NCI-H2081 (cell line): ENCODE results near the gene PLPPR2.
"Not testable (repeated sequence)": the region's sequence is repeated elsewhere in the genome, so short reads cannot be mapped to it uniquely, and the experiment has no call there.

Experiments
- DNase-seq, 2 experiments: peaks; one replicate each; lab custom pipeline; 2025; lab: John Stamatoyannopoulos, UW

PLPPR2 gene

DNA sequence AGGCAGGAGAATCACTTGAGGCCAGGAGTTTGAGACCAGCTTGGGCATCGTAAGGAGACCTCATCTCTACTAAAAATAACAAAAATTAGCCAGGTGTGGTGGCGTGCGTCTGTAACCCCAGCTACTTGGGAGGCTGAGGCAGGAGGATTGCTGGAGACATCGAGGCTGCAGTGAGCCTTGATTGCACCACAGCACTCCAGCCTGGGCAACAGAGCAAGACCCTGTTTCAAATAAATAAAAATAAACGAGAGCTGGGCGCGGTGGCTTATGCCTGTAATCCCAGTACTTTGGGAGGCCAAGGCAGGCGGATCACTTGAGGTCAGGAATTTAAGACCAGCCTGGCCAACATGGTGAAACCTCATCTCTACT, 15.1 kb upstream of the PLPPR2 start:
- DNase-seq = not testable (repeated sequence)

DNA sequence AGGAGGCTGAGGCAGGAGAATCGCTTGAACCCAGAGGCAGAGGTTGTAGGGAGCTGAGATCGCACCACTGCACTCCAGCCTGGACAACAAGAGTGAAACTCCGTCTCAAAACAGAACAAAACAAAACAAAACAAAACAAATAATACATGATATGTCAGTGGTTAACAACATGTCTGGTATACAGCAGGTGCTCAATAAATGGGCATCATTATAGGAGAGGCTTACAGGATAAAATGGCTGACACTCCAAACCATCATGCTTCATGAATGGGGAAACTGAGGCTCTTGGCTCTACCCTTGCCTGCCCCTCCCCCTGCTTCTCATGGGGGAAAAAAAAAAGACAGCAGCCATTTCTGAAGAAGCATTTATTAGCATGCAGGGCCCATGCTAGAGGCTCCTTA, 12.8 kb upstream of the PLPPR2 start:
- no peak for DNase-seq

DNA sequence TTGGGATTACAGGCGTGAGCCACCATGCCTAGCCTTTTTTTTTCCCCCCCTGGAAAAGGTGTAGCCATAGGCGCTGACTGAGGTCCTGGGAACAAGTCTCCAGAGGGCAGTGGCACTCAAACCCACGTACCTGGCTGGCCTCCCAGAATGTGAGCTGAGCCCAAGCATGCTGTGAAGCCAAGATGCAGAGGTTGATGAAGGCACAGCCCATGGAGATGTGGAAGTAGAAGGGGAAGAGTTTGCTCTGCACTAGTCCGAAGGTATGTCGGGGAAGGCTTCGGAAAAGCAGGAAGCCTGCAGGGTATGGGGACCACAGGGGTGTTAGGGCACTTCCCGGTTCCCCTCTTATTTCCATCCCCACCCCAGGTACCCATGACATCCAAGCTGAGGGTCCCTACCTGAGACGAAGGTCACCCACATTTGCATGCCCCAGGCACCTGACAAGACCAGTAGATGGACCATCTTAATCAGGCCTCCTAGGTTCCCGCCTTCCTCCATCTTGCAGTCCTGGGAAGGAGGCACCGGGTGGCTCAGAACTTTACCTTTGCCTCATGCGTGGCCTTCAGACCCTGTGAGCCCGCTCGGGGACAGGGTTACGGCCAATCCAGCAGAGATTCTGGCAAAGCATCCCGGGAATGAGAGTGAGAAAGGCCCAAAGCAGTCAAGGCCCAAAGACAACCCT, 10.0 kb upstream of the PLPPR2 start:
- no peak for DNase-seq

DNA sequence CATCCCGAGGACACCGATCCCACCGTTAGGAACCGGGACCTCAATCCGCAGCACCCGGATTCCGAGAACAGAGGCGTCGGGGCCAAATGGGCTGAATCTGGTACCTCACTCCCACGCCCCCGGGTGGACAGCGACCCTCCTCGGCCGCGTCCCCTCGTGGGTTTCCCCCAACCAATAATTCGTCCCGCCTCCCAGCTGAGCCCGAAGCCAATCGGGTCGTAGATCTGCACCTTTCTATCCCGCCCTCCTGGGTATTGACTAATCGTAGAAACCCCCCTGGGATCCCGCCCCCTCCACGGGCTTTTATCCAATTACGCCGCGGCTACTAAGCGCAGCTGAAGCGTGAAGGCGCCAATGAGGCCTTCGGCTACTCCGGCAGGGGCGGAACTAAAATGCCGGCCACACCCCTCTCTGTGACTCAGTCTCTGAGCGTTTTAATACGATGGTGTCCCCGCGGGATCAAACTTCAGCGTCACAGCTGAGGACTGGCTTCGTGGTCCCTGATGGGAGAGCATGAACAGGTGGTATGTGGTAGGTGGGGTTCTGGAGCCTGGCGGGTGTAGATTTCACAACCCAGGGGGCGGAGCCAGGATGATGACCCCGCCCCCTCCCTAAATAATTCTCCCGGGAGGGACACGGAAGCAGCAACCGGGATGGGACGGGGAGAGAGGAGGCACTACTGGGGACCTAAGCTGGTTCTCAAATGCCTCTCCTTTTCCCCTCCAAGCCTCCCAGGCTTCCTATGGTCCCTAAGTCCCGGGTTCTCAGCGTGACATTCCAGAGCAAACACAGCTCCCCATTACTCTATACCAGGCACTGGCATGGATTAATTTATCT, 8.9 kb upstream of the PLPPR2 start, which contains the start of the genes CCDC159 and TMEM205:
TSS of gene CCDC159 (plus strand) at position 416 of the 837 bp plus-strand sequence. CDS start at position 504, 88 bp downstream.
TSS of gene TMEM205 (minus strand) at position 165 of the 837 bp plus-strand sequence. CDS start 649 bp downstream, outside the sequence.
- DNase-seq = peak; percentile 98

DNA sequence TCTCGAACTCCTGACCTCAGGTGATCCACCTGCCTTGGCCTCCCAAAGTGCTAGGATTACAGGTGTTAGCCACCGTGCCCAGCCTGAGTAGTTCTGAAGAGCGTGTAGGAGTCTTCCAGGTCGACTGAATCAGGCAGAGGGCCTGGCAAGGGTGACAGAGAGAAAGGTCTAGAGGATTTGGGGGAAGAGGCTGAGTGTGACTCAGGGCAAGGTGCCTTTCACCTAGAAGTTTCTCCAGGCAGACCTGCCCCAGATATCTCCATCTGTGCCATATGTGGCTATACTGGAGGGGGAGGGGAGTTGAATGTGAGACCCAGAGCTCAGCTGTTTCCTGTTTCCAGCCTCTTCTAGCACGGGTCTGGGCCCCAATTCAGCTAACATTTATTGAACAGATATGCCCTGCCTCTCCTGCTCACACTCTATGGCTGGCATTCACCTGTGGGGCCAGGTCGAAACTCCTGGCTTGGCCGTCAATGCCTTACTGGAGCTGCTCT, 7.6 kb upstream of the PLPPR2 start:
- no peak for DNase-seq

DNA sequence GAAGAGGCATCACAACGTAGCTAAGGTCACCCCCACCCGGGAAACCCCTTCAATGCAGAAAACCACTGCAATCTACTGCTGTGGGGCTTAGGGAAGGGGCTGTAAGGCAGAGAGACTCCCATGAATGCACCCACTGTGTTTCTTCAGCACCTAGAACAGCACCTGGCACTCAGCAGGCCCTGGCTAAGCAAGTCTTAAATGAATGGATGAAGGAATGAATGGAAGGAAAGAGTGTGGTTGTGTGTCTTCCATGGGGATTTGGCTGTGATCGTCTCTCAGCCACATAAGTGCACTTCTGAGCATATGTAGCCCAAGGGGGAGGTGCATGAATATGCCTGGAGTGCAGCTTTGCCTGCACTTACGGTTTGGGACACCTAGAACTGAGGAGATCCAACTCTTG, 6.1 kb upstream of the PLPPR2 start:
- DNase-seq = no peak

DNA sequence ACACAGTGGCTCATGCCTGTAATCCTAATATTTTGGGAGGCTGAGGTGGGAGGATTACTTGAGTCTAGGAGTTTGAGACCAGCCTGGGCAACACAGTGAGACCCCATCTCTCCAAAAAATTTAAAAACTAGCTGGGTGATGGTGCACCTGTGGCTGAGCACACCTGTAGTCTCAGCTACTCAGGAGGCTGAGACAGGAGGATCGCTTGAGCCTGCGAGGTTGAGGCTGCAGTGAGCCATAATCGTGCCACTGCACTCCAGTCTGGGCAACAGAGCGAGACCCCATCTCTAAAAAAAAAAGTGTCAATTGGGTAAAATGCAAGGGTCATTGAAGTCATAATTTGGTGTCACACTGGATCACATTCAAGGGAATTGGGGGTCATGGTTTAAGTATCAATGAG, 1.1 kb upstream of the PLPPR2 start:
- not testable (repeated sequence) for DNase-seq

DNA sequence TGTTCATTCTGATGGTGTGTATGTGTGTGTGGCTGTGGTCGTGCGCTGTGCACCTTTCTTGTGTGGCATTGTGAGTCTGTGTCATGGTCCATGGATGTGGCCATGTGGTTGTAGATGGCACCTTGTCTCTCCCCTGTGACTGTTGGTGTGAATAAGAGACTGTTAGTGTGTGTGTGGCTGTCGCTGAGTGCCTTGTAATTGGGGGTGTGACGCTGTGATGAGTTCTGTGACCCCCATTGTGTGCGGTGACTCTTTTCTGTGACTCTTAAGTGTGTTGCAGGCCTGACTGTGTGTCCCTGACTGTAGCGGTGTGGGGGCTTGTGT, 804 bp downstream of the PLPPR2 start:
- no peak for DNase-seq

DNA sequence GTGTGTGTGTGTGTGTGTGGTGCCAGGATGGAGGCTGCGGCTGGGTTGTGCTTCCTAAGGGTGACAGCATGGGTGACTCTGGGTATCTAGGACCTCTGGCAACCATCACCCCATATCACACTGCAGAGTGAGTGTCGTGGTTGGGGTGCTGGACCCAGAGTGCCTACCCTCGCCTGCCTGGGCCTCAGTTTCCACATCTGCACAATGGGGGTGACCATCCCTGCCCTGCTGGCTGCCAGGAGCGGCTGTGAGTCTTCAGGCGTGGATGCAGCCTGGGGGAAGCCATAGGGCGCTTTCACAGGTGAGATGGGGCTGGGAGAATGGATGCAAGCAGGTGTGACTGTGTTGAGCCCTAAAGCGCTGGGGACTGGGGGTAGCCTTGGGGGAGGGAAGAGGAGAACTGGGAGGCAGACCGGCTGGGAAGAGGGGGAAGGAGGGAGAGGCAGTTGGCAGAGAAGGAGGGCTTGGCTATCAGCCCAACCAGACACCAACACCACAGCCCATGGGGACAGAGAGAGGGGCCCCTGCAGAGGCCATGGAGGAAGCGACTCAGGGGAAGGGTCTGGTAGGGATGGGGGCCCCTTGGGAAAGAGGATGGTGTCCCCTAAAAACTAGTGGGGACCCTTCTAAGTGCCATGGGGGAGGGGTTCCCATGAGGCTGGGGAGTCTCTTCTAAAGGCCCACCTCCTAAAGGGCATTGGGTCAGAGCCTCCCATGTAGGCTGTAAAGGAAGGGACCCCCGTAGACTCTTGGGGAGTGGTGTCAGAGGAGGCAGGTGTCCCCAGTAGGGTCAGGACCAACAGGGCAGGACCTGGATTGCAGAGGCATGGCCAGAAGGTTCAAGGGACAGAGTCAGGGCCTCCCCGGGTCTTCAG, 1.7 kb downstream of the PLPPR2 start:
- DNase-seq = no peak

DNA sequence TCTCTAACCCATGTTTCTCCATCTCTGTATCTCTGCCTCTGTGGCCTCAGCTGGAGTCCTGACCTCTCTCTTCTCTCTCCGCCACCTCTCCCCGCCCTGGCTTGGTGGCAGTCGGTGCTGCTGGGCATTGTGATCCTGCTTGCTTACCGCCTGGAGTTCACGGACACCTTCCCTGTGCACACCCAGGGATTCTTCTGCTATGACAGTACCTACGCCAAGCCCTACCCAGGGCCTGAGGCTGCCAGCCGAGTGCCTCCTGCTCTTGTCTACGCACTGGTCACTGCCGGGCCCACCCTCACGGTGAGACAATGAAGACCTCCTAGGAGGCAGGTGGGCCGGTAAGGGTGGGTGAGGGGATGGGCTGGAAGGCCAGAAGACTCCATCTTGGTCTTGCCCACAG, 4.2 kb downstream of the PLPPR2 start:
- DNase-seq = no peak

DNA sequence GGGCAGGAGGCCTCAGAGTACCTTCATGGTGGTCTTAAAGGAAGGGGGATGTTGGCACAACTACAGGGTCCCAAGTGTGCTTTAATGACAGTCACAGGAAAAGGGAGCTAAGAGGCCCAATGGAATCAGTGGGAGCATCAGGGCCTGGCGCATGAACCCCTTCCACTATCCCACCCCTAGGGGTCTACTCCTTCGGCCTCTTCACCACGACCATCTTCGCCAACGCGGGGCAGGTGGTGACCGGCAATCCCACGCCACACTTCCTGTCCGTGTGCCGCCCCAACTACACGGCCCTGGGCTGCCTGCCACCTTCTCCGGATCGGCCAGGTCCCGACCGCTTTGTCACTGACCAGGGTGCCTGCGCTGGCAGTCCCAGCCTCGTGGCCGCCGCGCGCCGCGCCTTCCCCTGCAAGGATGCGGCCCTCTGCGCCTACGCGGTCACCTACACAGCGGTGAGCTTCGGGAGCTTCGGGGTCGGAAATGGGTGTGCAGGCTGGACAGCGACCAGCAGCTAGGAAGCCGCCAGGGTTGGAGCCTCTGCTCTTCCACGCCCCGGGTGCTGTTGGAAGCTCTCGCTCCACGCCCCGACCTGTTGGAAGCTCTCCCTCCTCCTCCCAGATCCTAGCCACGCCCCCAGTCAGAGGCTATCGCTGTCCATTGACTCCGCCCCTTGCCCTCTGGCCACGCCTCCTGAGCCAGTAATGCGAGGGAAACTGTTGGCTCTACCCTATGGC, 6.0 kb downstream of the PLPPR2 start:
- DNase-seq = no peak

DNA sequence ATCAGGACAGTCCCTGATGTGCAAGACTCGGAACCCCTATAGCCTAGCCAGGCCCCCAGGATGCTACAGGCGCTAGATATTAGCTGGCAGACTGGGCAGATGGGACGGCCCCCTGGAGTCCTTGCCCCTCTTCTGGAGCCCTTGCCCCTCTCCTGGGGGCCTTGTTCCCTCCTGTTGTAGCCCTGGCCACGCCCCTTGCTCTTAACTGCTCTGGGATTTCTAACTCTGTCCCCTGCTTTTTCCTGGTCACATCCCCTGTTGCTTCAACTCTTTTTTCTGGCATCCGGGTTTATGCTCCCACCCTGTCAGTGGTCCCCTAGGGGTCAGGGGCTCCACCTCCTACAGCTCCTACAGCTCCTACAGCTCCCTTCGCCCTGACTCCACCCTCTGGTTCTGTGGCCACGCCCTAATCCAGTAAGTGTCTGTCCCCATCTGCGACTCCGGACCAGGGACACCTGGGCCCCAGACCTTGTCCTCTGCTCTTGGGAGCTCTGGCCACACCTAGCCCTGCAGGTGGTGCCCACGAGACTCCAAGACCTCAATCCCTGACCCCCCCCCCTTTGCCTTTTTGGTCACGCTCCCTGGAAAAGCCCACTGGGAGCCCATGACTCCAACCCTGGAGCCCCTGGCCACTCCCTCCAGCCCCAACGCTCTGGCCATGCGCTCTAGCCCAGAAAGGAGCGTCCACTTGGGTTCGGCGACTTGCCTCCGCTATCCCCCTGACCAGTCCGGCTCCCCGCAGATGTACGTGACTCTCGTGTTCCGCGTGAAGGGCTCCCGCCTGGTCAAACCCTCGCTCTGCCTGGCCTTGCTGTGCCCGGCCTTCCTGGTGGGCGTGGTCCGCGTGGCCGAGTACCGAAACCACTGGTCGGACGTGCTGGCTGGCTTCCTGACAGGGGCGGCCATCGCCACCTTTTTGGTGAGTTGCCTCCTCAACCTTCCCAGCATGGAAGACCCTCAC, 6.8 kb downstream of the PLPPR2 start:
- no peak for DNase-seq

DNA sequence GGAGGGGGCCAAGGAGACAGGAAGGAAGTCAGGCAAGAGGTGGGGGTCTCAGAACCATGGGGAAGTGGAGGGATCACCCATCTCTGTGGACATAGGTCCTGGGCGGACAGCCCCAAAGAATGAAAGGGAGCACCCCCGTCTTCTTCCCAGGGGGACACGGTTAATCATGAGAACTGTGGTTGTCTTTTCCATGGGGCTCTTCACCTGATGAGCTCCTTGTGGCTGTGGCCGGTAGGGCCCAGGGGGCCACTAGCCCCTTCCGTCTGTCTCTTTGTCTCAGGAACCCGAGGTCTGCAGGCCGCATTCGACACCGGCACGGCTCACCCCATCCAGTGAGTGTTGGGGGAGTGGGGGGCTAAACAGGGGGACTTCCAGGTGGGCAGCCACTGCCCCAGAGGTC, 8.6 kb downstream of the PLPPR2 start:
- DNase-seq = no peak

DNA sequence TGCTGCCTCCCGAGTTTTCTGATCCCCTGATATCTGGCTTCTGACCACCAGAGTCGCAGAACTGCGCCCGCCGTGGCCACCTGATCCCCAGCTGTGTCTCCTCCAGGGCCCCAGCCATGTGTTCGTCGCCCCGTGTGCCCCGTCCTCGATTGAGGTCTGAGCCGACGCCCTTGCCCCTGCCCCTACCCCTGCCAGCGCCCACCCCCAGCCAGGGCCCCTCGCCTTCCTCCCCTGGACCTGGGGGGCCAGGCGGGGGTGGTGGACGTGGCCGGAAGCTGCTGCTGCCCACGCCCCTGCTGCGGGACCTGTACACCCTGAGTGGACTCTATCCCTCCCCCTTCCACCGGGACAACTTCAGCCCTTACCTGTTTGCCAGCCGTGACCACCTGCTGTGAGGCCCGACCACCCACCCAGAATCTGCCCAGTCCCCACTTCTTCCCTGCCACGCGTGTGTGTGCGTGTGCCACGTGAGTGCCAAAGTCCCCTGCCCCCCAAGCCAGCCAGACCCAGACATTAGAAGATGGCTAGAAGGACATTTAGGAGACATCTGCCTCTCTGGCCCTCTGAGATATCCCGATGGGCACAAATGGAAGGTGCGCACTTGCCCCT, 9.2 kb downstream of the PLPPR2 start:
- DNase-seq = no peak

DNA sequence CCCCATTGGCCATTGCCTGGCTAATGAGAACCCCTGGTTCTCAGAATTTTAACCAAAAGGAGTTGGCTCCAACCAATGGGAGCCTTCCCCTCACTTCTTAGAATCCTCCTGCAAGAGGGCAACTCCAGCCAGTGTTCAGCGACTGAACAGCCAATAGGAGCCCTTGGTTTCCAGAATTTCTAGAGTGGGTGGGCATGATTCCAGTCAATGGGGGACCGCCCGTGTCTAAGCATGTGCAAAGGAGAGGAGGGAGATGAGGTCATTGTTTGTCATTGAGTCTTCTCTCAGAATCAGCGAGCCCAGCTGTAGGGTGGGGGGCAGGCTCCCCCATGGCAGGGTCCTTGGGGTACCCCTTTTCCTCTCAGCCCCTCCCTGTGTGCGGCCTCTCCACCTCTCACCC, 9.7 kb downstream of the PLPPR2 start:
- DNase-seq = no peak

DNA sequence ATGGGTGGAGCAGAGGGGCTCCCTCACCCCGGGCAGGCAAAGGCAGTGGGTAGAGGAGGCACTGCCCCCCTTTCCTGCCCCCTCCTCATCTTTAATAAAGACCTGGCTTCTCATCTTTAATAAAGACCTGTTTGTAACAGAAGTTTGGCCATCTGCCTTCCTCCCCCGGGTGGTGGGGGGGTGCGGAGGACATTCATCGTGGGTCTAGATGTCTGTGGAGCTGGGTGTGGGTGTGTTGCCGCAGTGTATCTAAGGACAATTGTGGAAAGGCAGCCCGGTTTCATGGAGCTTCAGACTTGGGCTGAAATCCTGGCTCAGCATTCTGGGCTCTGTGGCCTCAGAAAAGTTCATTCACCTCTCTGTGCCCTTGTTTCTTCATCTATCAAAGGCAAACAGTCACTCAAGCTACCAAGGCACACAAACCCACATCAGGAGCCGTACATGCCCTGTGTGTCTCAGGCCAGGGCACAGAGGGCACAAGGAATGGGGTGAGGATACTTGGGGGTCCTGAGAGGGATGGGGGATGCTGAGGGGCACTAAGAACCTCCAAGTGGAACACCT, 10.4 kb downstream of the PLPPR2 start:
- DNase-seq = no peak

DNA sequence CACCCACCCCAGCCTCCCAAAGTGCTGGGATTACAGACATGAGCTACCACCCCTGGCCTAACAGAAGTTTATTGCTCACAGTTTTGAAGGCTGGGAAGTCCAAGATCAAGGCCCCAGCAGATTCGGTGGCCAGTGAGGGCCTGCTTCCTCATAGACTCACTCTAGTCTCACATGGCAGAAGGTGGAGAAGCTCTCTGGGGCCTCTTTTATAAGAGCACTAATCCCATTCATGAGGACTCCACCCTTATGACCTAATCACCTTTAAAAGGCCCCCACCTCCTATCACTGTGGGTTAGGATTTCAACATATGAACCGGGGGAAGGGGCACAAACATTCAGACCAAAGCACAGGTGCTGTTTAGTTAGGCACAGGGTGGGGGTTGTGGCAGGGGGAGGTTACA, 12.3 kb downstream of the PLPPR2 start:
- DNase-seq = no peak

DNA sequence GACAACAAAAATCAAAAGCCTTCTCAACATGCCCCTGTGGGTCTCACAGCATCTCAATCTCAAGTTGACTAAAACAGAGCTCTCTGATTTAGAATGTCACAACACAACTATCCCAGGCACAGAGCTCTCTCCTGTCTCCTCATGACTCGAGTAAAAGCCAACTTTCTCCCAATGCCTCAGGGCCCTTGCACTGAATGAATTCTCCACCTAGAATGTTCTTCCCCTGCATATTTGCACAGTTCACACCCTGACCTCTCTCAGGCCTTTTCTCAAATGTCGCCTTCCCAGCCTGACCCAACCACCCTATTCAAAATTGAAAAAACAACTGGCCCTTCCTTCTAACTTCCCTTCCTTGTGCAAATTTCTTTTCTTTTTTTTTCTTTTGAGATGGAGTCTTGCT, 15.5 kb downstream of the PLPPR2 start:
- DNase-seq = no peak

DNA sequence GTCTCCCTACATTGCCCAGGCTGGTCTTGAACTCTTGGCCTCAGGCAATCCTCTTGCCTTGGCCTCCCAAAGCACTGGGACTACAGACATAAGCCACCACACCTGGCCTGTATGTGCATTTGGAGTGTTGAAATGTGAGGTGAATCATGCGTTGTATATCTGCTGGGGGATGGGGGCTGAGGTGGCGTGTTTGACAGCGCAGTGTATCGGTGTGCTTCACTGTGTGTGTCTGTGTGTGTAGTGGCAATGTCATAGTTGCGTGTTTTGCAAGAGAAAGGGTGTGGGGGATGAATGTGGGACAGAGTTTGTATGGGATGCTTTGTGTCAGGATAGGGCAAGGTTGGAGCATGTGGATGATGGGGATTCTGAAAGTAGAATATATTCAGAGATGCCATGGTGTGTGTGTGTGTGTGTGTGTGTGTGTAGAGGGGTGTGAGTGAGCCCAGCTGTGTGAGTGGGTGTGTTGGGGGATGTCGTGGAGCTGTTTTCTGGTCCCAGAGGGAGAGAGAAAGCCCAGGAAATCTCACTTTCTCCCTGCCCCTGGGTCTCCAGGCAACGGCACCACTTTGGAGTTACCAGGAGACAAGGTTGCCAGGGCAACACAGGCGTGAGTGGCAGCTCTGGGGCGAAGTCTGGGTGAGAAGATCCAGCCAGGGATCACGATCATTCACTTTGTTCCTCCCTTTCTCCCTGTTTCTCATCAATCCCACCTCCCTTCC, 18.1 kb downstream of the PLPPR2 start:
- DNase-seq = peak; percentile 60 to 77
